ENCODE data around the gene FMO4. TPM values are rescaled to one million over a fixed set of nuclear protein-coding genes. Genes with fewer than 3 reads are reported as not detected.

The FMO4 gene
- total RNA-seq, 1 experiment from 2014 or later = 0.98 TPM

DNA sequence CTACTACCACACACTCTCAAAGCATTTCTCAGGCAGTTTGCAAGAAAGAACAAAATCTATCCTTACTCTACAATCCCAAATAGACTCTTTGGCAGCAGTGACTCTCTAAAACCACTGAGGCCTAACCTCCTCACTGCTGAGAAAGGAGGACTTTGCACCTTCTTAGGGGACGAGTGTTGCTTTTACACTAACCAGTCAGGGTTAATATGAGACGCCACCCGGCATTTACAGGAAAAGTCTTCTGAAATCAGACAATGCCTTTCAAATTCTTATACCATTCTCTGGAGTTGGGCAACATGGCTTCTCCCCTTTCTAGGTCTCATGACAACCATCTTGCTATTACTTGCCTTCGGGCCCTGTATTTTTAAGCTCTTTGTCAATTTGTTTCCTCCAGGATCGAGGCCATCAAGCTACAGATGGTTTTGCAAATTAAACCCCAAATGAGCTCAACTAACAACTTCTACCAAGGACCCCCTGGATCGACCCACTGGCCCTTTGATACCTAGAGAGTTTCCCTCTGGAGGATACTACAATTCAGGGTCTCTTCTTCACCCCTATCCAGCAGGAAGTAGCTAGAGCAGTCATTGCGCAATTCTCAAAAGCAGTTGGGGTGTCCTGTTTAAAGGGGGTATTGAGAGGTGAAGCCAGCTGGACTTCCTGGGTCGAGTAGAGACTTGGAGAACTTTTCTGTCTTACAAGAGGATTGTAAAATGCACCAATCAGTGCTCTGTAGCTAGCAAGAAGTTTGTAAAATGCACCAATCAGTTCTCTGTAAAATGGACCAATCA, 2.0 kb upstream of the FMO4 start:
- Histone ChIP-seq H3K9me2 (replicated peaks; ENCODE audit: low read length) (no peaks in the 10 kb centered on the region), H3K4me3 (ENCODE audit: low read length) (no peak overlapping the region), H2AFZ (ENCODE audit: low read length) (no peak overlapping the region), H3K4me1 (ENCODE audit: insufficient read depth, low read length) (peaks cover 6% of the 10 kb centered on the region), H3K4me2 (ENCODE audit: low read length) (no peak overlapping the region), H3K9ac (ENCODE audit: low read length) (no peak overlapping the region), H4K20me1 (ENCODE audit: low read length) (no peaks in the 10 kb centered on the region), H3K27me3 (ENCODE audit: low read length) (peaks cover 21% of the 10 kb centered on the region), H3K9me3 (ENCODE audit: low read length) (no peaks in the 10 kb centered on the region), H3K27ac (ENCODE audit: low read length) (no peak overlapping the region), H3K36me3 (ENCODE audit: low read depth, low read length) (no peaks in the 10 kb centered on the region), H3F3A (ENCODE audit: low read length, unreplicated experiment) (no peaks in the 10 kb centered on the region), H3K79me2 (ENCODE audit: low read length) (no peaks in the 10 kb centered on the region)
- intact Hi-C loops (cut with micrococcal nuclease) = loop anchor here (10.0 kb wide), 1 partner anchor 93 kb away; no protein-coding TSS in a partner anchor
- BruUV-seq (replicated peaks) = no TSS peak
- no peak for ATAC-seq
- DNase-seq = no peak
- TF ChIP-seq EZH2 (IDR thresholded peaks at IDR 0.05; ENCODE audit: low read length, unreplicated experiment) (no peak), EZH2phosphoT487 (IDR thresholded peaks at IDR 0.05; ENCODE audit: borderline replicate concordance, low read length) (no peak)
- TF ChIP-seq, protein P1, sequence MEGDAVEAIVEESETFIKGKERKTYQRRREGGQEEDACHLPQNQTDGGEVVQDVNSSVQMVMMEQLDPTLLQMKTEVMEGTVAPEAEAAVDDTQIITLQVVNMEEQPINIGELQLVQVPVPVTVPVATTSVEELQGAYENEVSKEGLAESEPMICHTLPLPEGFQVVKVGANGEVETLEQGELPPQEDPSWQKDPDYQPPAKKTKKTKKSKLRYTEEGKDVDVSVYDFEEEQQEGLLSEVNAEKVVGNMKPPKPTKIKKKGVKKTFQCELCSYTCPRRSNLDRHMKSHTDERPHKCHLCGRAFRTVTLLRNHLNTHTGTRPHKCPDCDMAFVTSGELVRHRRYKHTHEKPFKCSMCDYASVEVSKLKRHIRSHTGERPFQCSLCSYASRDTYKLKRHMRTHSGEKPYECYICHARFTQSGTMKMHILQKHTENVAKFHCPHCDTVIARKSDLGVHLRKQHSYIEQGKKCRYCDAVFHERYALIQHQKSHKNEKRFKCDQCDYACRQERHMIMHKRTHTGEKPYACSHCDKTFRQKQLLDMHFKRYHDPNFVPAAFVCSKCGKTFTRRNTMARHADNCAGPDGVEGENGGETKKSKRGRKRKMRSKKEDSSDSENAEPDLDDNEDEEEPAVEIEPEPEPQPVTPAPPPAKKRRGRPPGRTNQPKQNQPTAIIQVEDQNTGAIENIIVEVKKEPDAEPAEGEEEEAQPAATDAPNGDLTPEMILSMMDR (conservative IDR thresholded peaks at IDR 0.05; ENCODE audit: low read depth, low read length) = no peak
- CTCF ChIA-PET = no interaction called here
- POLR2A ChIA-PET (ENCODE audit: unreplicated experiment) = no interaction called here

GRCh38 chr1:171313319-171313834, 606 bp upstream of the FMO4 start:
- Histone ChIP-seq H3K27me3 (ENCODE audit: low read length) (peaks cover 21% of the 10 kb centered on the region), H4K20me1 (ENCODE audit: low read length) (no peaks in the 10 kb centered on the region), H2AFZ (ENCODE audit: low read length) (peak overlapping the region; percentile 50), H3F3A (ENCODE audit: low read length, unreplicated experiment) (no peaks in the 10 kb centered on the region), H3K9me2 (replicated peaks; ENCODE audit: low read length) (no peaks in the 10 kb centered on the region), H3K9me3 (ENCODE audit: low read length) (no peaks in the 10 kb centered on the region), H3K4me2 (ENCODE audit: low read length) (peak overlapping the region; percentile 69), H3K4me1 (ENCODE audit: insufficient read depth, low read length) (peaks cover 6% of the 10 kb centered on the region), H3K79me2 (ENCODE audit: low read length) (no peaks in the 10 kb centered on the region), H3K9ac (ENCODE audit: low read length) (no peak overlapping the region), H3K4me3 (ENCODE audit: low read length) (no peak overlapping the region), H3K36me3 (ENCODE audit: low read depth, low read length) (no peaks in the 10 kb centered on the region), H3K27ac (ENCODE audit: low read length) (no peak overlapping the region)
- no TSS peak for BruUV-seq (replicated peaks)
- intact Hi-C loops (cut with micrococcal nuclease) = loop anchor here (1.0 to 10.0 kb wide), 3 partner anchors 68 to 346 kb away; no protein-coding TSS in a partner anchor
- ChIA-PET POLR2A (ENCODE audit: unreplicated experiment) (interaction anchor here (0.6 to 1.1 kb wide), 5 partner anchors 44 to 426 kb away, joined by 3 to 5 read pairs (median 5); no protein-coding TSS in a partner anchor), CTCF (interaction anchor here (0.5 to 1.5 kb wide), 22 partner anchors 13 to 1221 kb away, joined by 3 to 67 read pairs (median 4); partner anchors contain the start of genes PRRC2C and VAMP4)
- peak; percentile 29; the same call in 1 of the 2 replicates for ATAC-seq
- TF ChIP-seq EZH2 (IDR thresholded peaks at IDR 0.05; ENCODE audit: low read length, unreplicated experiment) (no peak), EZH2phosphoT487 (IDR thresholded peaks at IDR 0.05; ENCODE audit: borderline replicate concordance, low read length) (no peak)
- TF ChIP-seq, protein P1 (conservative IDR thresholded peaks at IDR 0.05; ENCODE audit: low read depth, low read length) = no peak
- no peak for DNase-seq

- Histone ChIP-seq H3K9me2 (replicated peaks; ENCODE audit: low read length) (no peaks in the 10 kb centered on the region), H3K4me3 (ENCODE audit: low read length) (no peak overlapping the region), H3K27me3 (ENCODE audit: low read length) (no peaks in the 10 kb centered on the region), H3F3A (ENCODE audit: low read length, unreplicated experiment) (no peaks in the 10 kb centered on the region), H3K9ac (ENCODE audit: low read length) (no peak overlapping the region), H3K4me2 (ENCODE audit: low read length) (no peak overlapping the region), H3K4me1 (ENCODE audit: insufficient read depth, low read length) (no peaks in the 10 kb centered on the region), H3K36me3 (ENCODE audit: low read depth, low read length) (no peaks in the 10 kb centered on the region), H4K20me1 (ENCODE audit: low read length) (no peaks in the 10 kb centered on the region), H3K9me3 (ENCODE audit: low read length) (0 out of 2 replicates have a peak, but pooled peaks cover 6% of the 10 kb centered on the region), H3K79me2 (ENCODE audit: low read length) (no peaks in the 10 kb centered on the region), H3K27ac (ENCODE audit: low read length) (no peak overlapping the region), H2AFZ (ENCODE audit: low read length) (no peak overlapping the region)
- TF ChIP-seq EZH2phosphoT487 (IDR thresholded peaks at IDR 0.05; ENCODE audit: borderline replicate concordance, low read length) (no peak), EZH2 (IDR thresholded peaks at IDR 0.05; ENCODE audit: low read length, unreplicated experiment) (no peak)
- TF ChIP-seq, protein P1 (conservative IDR thresholded peaks at IDR 0.05; ENCODE audit: low read depth, low read length) = no peak
- BruUV-seq (replicated peaks) = no TSS peak
- ChIA-PET CTCF (no interaction called here), POLR2A (ENCODE audit: unreplicated experiment) (no interaction called here)
- no peak for ATAC-seq
- DNase-seq = no peak
- intact Hi-C loops (cut with micrococcal nuclease) = no loop called here
Observed at GRCh38 chr1:171329251-171329650, 15.3 kb downstream of the FMO4 start.
